ENCODE data around the gene CEP164.

CEP164 gene

GRCh38 chr11:117327567-117328374 is at the start of gene CEP164:
Gene CEP164, plus strand, starts transcription at chr11:117327854. Its CDS starts 10,733 bp downstream, at chr11:117338587.
- peak; percentile 98 for DNase-seq (ENCODE audit: low spot score)

GRCh38 chr11:117278347-117278746 is 49.3 kb upstream of the CEP164 start:
- DNase-seq (ENCODE audit: low spot score), result no peak

DNA sequence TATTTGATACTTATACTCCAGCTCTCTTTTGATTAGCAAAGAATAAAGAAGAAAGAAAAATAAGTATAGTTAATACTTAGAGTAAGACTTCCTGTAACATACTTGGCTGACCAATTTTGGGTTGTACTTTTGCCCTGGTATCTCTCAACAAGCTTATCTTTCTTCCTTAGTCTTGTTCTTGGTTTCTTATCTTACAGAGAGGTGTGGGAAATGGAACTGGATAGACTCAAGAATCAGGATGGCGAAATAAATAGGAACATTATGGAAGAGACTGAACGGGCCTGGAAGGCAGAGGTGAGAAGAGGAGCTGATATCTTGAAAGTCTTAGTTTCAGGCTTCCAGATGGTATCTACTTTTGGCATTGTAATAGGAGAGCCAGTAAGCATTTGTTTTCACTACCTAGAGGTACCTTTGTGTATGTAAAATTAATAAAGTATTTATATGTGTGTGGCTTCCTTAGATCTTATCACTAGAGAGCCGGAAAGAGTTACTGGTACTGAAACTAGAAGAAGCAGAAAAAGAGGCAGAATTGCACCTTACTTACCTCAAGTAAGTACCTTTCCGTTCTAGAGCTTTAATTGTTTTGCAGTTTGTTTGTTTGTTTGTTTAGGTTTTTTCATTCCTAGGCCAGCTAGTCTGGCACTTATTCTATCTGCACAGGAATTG is 47.8 kb upstream of the CEP164 start:
- no peak for DNase-seq (ENCODE audit: low spot score)

- peak; percentile 74 for DNase-seq (ENCODE audit: low spot score)
Observed at GRCh38 chr11:117281159-117281558, 46.5 kb upstream of the CEP164 start.

DNA sequence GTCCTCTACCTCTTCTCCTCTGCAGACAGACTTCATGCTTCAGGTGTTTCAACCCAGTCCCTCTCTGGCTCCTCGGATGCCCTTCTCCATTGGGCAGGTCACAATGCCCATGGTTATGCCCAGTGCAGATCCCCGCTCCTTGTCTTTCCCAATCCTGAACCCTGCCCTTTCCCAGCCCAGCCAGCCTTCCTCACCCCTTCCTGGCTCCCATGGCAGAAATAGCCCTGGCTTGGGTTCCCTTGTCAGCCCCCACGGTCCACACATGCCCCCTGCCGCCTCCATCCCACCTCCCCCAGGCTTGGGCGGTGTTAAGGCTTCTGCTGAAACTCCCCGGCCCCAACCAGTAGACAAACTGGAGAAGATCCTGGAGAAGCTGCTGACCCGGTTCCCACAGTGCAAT is 45.8 kb upstream of the CEP164 start:
- DNase-seq (ENCODE audit: low spot score), result no peak

- no peak for DNase-seq (ENCODE audit: low spot score)
Observed at GRCh38 chr11:117282956-117283355, 44.7 kb upstream of the CEP164 start.

- no peak for DNase-seq (ENCODE audit: low spot score)
Observed at GRCh38 chr11:117284053-117284452, 43.6 kb upstream of the CEP164 start.

- DNase-seq (ENCODE audit: low spot score), result no peak
Observed at GRCh38 chr11:117286588-117286987, 41.1 kb upstream of the CEP164 start.

GRCh38 chr11:117287668-117288067 is 40.0 kb upstream of the CEP164 start:
- no peak for DNase-seq (ENCODE audit: low spot score)

DNA sequence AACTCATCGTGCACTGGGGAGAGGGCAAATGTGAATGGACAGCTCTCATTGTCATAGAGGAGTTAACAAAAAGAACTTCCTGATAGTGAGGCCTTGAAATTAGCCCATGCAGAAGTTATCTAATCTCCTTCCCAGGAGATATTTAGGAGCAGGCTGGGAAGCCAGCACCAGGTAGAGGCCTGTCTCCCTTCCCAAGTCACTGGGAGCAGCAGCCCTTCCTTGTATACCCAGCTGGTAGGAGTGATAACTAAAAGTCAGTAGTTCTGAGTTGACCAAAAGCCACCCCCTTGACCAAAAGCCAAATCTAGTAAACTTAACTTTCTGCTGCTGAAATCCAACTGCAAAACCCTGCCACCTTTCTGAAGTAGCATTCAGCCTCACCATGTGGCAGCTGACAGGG is 37.9 kb upstream of the CEP164 start:
- no peak for DNase-seq (ENCODE audit: low spot score)

- DNase-seq (ENCODE audit: low spot score), result no peak
Observed at GRCh38 chr11:117290809-117291396, 36.8 kb upstream of the CEP164 start, which contains the start of gene BACE1-AS. Gene BACE1-AS, plus strand, starts transcription at chr11:117291346.

- no peak for DNase-seq (ENCODE audit: low spot score)
Observed at GRCh38 chr11:117292616-117293015, 35.0 kb upstream of the CEP164 start.

DNA sequence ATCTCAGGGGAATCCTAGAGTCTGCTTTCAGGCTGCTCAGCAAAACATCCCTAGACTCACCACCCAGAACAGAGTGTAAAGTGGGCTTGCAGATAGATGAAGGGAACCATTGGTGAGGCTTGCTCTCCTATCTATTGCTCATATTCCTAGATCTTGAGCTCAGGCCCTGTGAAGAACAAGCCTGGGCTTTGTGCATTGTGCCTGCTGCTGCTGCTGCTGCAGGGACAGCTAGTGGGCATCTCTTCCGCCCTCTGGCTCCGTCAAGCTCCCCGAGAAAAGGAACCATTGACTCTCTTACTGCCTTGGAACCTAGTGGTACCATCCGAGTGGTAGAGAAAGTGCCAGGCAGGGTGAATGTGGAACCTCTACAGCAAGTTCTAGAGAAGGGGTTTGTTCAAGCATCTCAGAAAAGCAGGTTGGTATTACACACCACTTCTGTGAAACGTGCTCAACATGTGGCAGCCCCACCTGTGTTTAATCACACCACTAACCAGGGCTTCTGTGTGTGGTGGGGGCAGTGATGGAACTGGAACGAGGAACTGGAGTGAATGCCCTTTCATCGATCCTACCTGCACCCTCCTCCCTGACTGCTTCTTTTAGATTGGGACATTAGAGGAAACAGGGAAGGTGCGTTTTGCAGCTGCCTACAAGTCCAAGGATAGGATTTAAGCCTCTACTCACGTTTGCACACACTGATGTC is 32.1 kb upstream of the CEP164 start:
- no peak for DNase-seq (ENCODE audit: low spot score)

DNA sequence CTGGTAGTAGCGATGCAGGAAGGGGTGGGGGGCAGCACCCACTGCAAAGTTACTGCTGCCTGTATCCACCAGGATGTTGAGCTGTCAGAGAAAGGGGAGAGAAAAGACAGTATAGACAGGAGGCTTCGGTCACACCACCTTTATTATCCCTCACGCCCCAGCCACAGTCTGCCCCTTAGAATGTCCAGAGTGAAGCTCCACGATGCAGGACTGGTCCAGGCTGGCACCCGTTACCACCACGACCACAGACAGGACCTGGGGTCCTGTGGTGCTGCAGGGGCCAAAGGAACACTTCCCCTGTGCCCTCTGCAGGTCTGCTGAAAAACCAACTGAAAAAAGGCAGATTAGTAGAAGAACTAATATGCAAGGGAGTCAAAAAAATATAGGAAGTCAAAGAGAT is 30.8 kb upstream of the CEP164 start:
- no peak for DNase-seq (ENCODE audit: low spot score)

DNA sequence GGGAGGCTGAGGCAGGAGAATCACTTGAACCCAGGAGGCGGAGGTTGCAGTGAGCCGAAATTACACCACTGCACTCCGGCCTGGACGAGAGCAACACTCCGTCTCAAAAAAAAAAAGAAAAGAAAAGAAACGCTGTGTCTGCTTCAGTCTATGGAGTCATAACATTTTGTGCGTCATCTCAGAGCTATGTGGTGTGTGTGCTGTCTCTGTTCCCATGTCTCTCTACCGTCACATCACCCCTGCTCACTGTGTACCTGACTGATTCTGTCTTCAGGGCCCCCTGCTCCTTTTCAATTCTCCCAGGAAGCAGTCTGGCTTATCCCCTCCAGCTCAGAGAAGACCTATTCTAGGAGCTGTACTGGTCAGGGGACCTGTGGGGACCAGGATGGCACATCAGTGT is 29.5 kb upstream of the CEP164 start:
- no peak for DNase-seq (ENCODE audit: low spot score)

DNA sequence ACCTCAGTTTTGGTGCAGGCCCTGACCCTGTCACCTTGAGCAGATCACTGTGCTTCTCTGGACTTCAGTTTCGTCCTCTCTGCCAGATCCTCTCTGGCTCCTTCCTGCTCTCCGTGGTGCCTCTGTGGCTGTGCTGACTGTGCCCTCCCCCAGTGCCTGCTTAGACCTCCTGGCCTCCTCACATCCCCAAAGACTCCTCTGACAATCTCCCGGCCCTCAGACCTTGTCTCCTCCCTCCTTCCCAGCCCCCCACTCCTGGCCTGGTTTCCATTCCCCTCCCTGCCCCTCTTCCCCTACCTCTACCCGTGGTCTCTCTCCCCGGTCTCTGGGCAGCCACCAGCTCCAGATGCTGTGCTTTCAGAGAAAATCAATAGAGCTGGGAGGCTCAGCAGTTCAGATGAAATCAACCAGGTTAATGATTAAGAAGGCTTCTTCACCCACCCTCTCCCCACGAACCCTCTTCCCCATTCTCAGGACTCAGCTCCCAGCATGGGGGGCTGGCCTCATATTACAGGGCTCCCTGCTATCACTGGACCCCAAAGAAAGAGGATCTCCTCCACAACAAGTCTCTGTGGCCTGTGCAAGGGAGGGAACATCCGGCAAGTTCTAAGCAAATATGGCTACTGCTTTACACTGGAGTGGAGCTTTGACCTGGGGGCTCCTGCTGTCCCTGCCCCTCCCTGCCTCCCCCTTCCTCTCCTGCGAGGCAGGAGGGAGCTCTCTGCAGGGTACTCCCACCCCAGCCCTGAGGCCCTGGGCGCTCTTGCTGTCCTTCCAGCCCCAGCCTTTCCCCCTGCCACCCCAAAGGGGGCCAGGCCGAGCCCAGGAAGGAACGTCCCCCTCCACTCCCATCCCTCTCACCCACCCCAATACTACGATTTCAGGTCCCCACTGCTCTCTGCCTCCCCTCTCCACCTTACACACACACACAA is 28.0 kb upstream of the CEP164 start:
- no peak for DNase-seq (ENCODE audit: low spot score)

DNA sequence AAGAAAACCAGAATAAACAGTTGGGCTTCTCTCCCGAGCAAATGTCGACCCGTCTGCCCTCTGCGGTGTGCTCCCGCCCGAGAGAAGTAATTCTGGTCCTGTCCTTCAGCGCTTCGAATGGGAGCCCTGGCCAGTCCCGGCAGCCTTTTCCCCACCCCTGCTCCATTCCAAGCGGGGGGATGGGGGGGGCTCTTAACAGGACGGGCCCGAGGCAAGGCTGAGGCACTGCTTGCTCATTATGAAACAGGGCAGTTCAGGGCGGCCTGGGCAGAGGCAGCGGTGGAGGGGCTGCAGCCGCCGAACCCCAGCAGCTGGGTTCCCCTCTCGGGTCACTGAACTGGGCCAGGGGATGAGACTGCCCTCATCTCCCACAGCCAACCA is 27.4 kb upstream of the CEP164 start:
- DNase-seq (ENCODE audit: low spot score), result peak; percentile 55

DNA sequence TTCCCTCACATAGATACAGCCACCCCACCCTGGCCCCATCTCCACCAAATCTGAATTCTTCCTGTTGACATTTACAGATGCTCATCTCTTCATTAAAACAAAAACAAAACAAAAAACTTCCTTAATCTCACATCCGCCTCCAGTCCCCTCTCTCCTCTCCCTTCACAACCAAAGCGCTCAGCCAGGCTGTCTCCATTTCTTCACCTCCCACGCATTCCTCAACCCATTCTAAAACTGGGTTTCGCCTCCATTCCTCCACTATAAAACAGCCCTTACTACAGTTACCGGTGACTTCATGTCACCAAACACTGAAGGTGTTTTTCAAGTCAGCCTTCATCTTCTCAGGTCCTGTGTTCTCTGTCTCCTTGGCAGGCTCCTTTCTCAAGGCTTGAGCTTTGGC is 26.9 kb upstream of the CEP164 start:
- no peak for DNase-seq (ENCODE audit: low spot score)

GRCh38 chr11:117302228-117302627 is 25.4 kb upstream of the CEP164 start:
- DNase-seq (ENCODE audit: low spot score), result no peak

DNA sequence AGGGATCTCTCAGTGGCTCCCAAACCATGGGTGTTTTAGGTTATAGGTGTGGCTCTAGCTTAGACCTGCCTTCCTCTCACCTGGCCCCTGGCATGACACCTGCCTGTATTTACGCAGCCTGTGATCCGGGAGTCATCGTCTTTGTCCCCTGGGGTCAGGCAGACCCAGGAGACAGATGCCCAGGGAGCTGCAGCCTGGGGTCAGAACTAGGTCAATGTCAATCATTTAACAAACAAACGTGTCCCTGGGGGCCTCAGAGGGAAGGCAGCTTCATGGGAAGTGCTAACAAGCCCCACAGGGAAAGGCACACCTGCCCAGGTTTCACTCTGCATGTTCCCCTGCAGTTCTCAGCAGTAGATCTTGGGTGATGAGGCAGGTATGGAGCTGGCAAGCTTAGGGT is 24.6 kb upstream of the CEP164 start:
- no peak for DNase-seq (ENCODE audit: low spot score)

- no peak for DNase-seq (ENCODE audit: low spot score)
Observed at GRCh38 chr11:117303646-117304315, 23.9 kb upstream of the CEP164 start.
